Activated CD4-positive, alpha-beta T cell treated with anti-CD3 and anti-CD28 coated beads, Interleukin-2, amount 10 ng/mL, durations not matched to agents 24 days and 14 days (primary cell): ENCODE data around the gene FBXL4. TPM values are rescaled to one million over a fixed set of nuclear protein-coding genes. Genes with fewer than 3 reads are reported as not detected.

Source experiments
- DNase-seq: peaks from one replicate; pipeline ENCODE4 v3.0.0; 2022
- H3K27ac Mint-ChIP-seq: one replicate; pipeline ENCODE4 v1.8.0; 2022; ENCODE audit warnings: mild to moderate bottlenecking, mixed read lengths
- H3K27me3 Mint-ChIP-seq: one replicate; pipeline ENCODE4 v1.8.0; 2022; ENCODE audit warnings: mixed read lengths
- H3K36me3 Mint-ChIP-seq: one replicate; pipeline ENCODE4 v1.8.0; 2022; ENCODE audit warnings: low read depth, mild to moderate bottlenecking, mixed read lengths
- H3K4me1 Mint-ChIP-seq: one replicate; pipeline ENCODE4 v1.8.0; 2021; ENCODE audit warnings: mixed read lengths
- H3K4me3 Mint-ChIP-seq: one replicate; pipeline ENCODE4 v1.8.0; 2022; ENCODE audit warnings: mild to moderate bottlenecking, moderate library complexity, mixed read lengths
- H3K9me3 Mint-ChIP-seq: one replicate; pipeline ENCODE4 v1.8.0; 2021; ENCODE audit warnings: mixed read lengths
- intact Hi-C: fragments of 100-400 bp; cut with micrococcal nuclease; formaldehyde crosslinking; loops from one replicate; pipeline ENCODE4 v1.15.1; 2023
- total RNA-seq: library from RNA; stranded (reverse); gene quantifications from 2 replicates; pipeline ENCODE4 v1.2.3, GENCODE V29; 2022

The FBXL4 gene
- total RNA-seq, 1 donor from 2014 or later, result 15.3 TPM

DNA sequence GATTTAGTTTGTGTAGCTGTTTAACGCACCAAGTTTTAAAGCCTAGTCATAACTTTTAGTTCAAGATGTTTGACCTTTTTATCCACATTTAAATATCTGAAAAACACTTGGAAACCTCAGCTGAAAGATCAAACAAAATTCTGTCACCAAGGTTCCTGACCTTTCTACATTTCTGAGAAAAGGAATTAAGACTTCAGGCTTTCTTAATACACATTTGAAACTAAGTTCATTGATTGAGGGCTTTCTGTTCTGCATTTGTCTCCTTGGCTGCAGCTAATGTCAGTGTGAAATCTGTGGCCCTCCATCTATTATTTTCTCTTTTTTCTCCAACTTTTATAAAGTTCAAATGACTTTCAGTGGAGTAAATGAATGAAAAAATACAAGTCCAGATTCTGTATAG, 22.7 kb upstream of the FBXL4 start:
- Mint-ChIP-seq H3K9me3 (peaks cover 11% of the 10 kb centered on the region), H3K36me3 (no peaks in the 10 kb centered on the region), H3K4me1 (no peaks in the 10 kb centered on the region), H3K27me3 (no peaks in the 10 kb centered on the region), H3K27ac (no peak overlapping the region), H3K4me3 (no peak overlapping the region)
- intact Hi-C loops, result no loop called here
- no peak for DNase-seq

DNA sequence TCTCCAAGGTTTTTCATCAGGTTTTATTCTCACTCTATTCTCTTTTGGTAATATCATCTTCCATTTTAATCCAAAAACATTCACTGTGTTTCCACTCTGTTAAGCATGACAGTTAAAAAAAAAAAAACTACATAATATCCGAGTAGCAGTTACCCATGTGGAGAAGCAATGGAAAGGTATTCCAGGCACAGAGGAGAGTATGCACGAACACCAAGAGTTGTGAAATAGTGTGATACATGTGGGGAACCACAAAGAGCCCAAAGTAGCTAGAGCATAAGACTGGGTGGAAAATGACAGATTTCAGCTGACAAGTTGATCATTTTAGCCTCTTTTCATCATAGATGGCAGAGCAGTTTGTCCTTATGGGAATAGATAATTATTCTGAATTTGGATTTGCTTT, 19.9 kb upstream of the FBXL4 start:
- DNase-seq, result no peak
- no peak overlapping the region for H3K27ac Mint-ChIP-seq
- H3K4me1 Mint-ChIP-seq, result no peaks in the 10 kb centered on the region
- no peak overlapping the region for H3K4me3 Mint-ChIP-seq
- H3K27me3 Mint-ChIP-seq, result peaks cover 12% of the 10 kb centered on the region
- intact Hi-C loops, result no loop called here
- H3K9me3 Mint-ChIP-seq, result peaks cover 11% of the 10 kb centered on the region
- H3K36me3 Mint-ChIP-seq, result no peaks in the 10 kb centered on the region

DNA sequence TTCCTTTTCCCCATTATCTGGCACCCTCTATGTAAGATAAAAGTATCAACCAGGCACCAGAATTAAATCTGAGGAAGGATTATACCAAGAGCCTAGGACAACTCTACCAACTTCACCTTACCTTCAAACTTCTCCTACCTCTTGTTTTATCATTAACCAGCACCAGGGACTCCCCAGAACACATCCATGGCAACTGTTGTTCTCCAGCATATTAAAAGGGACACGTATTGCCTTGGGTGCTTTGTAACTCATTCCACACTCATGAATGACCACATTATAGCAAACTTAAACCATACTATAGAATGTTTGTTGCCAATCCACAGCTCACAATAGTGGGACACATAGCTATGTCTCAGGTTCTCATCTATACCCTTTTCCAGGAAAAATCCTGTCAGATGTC, 11.9 kb upstream of the FBXL4 start:
- Mint-ChIP-seq H3K36me3 (no peaks in the 10 kb centered on the region), H3K27ac (no peak overlapping the region), H3K4me3 (no peak overlapping the region), H3K9me3 (no peaks in the 10 kb centered on the region), H3K4me1 (no peaks in the 10 kb centered on the region), H3K27me3 (peaks cover 20% of the 10 kb centered on the region)
- no peak for DNase-seq
- intact Hi-C loops, result no loop called here

DNA sequence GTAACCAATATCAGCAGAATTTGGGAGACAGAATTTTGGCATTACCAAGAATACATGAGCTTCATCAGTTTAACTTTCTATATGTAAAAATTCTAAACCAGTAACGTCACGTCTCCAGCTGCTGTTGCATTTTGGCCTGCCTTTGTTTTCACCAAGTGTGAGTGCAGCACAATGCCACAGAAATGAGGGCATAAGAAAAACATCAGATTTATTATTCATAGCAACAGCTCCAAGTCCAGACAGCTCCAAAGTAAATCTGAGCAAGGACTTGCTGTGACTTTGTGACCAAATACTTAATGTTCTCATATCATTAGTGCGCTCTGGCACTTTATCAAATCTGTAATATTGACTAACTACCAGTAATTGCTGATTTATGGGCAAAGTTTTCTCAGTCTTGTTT, 11.0 kb upstream of the FBXL4 start:
- no peaks in the 10 kb centered on the region for H3K9me3 Mint-ChIP-seq

DNA sequence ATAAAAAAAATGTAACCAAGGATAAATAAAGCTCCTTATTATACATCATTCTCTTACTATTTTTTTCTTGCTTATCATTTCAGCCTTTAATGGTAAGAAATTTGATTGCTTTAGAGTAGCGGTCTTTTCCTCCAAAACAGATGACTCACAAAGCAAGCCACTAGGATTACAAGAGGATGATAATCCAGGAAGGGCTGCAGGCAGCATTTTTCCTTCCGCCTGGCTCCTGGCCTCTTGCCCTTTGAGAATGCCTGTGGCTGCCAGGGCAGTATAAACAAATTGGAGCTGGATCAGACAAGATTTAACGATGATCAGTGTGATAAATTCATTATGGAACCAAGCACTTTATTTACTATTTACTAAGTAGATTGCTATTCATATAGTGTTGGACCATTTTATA, 9.7 kb upstream of the FBXL4 start:
- Mint-ChIP-seq H3K4me3 (no peak overlapping the region), H3K27ac (no peak overlapping the region), H3K9me3 (no peaks in the 10 kb centered on the region), H3K27me3 (peaks cover 15% of the 10 kb centered on the region), H3K4me1 (no peaks in the 10 kb centered on the region), H3K36me3 (no peaks in the 10 kb centered on the region)
- no peak for DNase-seq
- intact Hi-C loops, result no loop called here

More for the DNA sequence above, 11.0 kb upstream of the FBXL4 start:
- no peak overlapping the region for H3K4me3 Mint-ChIP-seq
- no peak overlapping the region for H3K27ac Mint-ChIP-seq
- no peak for DNase-seq
- no peaks in the 10 kb centered on the region for H3K4me1 Mint-ChIP-seq
- peaks cover 15% of the 10 kb centered on the region for H3K27me3 Mint-ChIP-seq
- intact Hi-C loops, result no loop called here
- H3K36me3 Mint-ChIP-seq, result no peaks in the 10 kb centered on the region

DNA sequence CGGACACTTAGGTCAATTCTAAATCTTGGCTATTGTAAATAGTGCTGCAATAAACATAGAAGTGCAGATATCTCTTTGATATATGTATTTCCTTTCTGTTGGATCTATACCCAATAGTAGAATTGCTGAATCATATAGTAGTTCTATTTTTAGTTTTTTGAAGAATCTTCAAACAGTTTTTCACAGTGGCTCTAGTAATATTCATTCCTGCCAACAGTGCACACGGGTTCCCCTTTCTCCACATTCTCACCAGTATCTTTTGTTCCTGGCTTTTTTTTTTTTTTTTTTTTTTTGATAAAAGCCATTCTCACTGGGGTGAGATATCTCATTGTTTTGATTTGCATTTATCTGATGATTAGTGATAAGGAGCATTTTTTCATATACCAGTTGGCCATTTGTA, 1.8 kb upstream of the FBXL4 start:
- peaks cover 7% of the 10 kb centered on the region for H3K36me3 Mint-ChIP-seq
- peaks cover 7% of the 10 kb centered on the region for H3K9me3 Mint-ChIP-seq
- intact Hi-C loops, result loop anchor here (5.0 kb wide), 4 partner anchors 102 to 1667 kb away; partner anchors contain the start of genes CCNC, MMS22L and USP45
- DNase-seq, result no peak
- no peak overlapping the region for H3K27ac Mint-ChIP-seq
- H3K4me1 Mint-ChIP-seq, result peaks cover 28% of the 10 kb centered on the region
- peaks cover 31% of the 10 kb centered on the region for H3K27me3 Mint-ChIP-seq
- no peak overlapping the region for H3K4me3 Mint-ChIP-seq

DNA sequence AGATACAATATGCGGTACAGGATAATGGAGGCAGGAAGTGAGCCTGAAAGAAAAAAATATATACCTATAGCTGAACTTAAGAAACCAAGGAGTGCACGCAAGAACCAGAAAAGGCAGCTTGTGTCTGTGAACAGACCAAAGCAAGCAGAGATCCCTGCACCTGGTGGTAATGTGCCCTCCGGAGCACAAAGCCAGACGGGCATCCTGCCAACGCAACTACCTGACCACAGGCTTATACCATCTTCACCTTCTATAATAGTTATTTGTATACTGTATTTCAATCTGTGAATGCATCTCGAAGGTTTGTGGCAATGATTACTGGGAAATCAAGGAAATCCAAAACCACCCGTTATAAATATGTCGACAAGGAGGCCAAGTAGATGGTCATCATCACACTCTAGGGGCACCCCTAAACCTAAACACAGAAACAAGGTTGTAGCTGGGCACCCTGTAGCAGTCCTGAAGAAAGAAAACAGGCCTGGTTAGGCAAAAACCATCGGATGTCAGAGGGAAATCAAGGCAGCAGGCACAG, 801 bp downstream of the FBXL4 start:
- intact Hi-C loops, result loop anchor here (2.0 to 5.0 kb wide), 6 partner anchors 100 to 1665 kb away; partner anchors contain the start of genes CCNC, COQ3, MMS22L and PNISR
- peaks cover 22% of the 10 kb centered on the region for H3K36me3 Mint-ChIP-seq
- peaks cover 32% of the 10 kb centered on the region for H3K4me1 Mint-ChIP-seq
- peak overlapping the region; percentile 98 for H3K27ac Mint-ChIP-seq
- H3K27me3 Mint-ChIP-seq, result peaks cover 24% of the 10 kb centered on the region
- peaks cover 20% of the 10 kb centered on the region for H3K9me3 Mint-ChIP-seq
- H3K4me3 Mint-ChIP-seq, result peak overlapping the region; percentile 97
- peak; percentile 77 for DNase-seq

DNA sequence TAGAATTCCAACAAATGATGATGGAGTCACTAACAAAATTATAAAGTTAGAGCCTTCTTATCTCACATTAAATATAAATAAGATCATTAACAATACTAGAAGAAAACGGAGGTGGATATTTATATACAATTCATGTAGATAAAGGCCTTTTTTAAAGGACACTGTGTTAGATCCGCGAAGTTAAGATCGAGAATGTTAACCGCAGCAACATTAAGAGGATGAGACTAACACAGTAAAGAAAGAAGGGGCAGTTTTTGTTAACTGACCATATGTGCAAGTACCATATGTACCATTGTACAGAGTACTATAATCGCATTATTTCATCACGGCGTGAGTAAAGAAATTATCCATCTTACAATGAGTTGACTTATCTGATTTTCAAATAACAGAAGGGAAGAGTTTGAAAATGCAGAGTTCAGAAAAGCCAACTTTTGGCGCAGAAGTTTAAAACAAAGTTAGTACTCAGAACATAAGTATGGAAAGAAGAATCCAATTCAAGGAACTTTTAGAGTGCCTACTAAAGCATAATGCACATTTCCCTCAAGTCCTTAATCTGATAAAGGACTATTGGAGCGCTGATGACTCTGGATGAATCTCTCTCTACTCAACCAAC, 1.4 kb downstream of the FBXL4 start:
- Mint-ChIP-seq H3K4me3 (peak overlapping the region; percentile 97), H3K27me3 (peaks cover 19% of the 10 kb centered on the region), H3K36me3 (peaks cover 25% of the 10 kb centered on the region), H3K4me1 (peaks cover 34% of the 10 kb centered on the region), H3K27ac (peak overlapping the region; percentile 98), H3K9me3 (peaks cover 22% of the 10 kb centered on the region)
- DNase-seq, result no peak
- intact Hi-C loops, result loop anchor here (2.0 to 5.0 kb wide), 6 partner anchors 99 to 1664 kb away; partner anchors contain the start of genes CCNC, COQ3, MMS22L and PNISR

DNA sequence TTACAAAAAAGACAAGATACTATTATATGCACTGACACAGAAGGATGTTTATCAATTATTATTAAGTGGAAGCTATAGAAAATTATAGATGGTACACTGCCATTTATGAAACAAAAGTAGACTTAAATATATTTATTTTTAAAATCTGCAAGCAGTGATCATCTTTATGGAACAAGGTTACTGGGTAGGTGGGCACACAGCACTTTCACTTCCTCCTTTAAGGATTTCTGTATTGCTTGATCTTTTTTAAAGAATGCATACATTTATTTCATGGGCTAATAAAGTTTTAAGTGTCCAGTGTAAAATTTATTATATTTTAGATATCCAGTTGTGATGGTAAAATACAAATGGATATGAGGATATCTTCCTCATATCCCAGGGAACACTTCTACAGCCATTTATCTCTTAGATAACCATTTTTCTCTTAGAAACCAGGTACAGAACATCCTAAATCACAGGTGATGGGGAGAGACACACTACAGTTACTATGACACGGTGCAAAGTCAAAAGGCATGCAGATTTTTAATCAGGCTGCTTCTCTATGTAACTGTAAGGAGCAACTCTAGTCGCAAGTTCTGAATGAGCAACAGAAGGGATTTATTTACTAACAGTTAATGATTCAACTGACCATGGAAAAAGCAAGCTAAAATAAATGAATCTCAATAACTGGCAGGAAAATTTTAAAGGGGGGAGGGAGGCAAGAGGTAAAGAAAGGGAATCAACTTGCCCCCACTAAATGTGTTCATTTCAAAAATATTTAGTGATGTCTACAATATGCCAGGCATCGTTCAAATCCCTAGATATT, 2.2 kb downstream of the FBXL4 start:
- peak overlapping the region; percentile 97 for H3K4me3 Mint-ChIP-seq
- no peak overlapping the region for H3K27ac Mint-ChIP-seq
- peaks cover 32% of the 10 kb centered on the region for H3K36me3 Mint-ChIP-seq
- no peak for DNase-seq
- intact Hi-C loops, result loop anchor here (2.0 to 5.0 kb wide), 6 partner anchors 98 to 1663 kb away; partner anchors contain the start of genes CCNC, COQ3, MMS22L and PNISR
- H3K9me3 Mint-ChIP-seq, result peaks cover 30% of the 10 kb centered on the region
- H3K27me3 Mint-ChIP-seq, result peaks cover 12% of the 10 kb centered on the region
- peaks cover 37% of the 10 kb centered on the region for H3K4me1 Mint-ChIP-seq

DNA sequence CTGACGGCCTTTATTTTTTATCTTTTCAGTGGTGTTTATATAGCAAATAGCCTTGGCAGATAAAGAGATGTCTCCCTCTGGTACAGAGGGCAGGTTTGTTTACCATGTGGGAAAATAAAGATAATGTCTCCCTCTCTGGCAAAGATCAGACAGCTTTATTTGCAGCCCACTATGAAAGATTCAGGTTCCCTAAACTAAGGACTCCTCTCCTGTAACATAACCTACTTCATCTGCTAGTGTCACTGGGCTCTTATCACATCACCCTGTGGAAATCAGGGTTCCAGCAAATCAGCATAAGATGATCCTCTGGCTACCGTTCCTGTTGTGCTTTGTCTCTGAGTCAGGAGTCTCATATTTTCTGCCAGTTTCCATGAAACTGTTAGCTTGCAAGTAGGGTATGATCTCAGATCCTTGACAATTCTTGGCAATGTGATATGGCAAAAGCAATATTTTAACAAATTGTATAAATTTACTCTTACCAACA, 3.1 kb downstream of the FBXL4 start:
- Mint-ChIP-seq H3K27me3 (peaks cover 6% of the 10 kb centered on the region), H3K9me3 (peaks cover 25% of the 10 kb centered on the region), H3K36me3 (peaks cover 38% of the 10 kb centered on the region), H3K4me1 (peaks cover 34% of the 10 kb centered on the region), H3K27ac (no peak overlapping the region), H3K4me3 (no peak overlapping the region)
- DNase-seq, result no peak
- intact Hi-C loops, result loop anchor here (5.0 kb wide), 4 partner anchors 97 to 1662 kb away; partner anchors contain the start of genes CCNC, MMS22L and USP45

DNA sequence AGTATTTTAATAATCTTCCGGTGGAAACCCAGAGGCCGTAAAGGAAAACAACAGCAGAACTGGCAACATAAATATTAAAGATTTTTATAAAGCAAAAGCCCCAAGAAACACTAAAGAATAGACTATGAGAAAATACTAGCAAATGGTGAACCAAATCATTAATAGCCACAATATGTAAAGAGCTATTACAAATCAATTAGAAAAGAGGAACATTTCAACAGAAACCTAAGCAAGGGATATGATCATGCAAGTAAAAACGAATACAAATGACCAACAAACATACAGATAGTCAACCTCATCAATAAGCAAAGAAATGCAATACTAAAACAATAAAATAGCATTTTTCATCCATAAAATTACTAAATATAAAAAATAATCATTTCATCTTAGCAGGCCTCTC, 3.6 kb downstream of the FBXL4 start:
- Mint-ChIP-seq H3K4me3 (no peak overlapping the region), H3K36me3 (peaks cover 42% of the 10 kb centered on the region), H3K27ac (no peak overlapping the region), H3K27me3 (peaks cover 2% of the 10 kb centered on the region), H3K4me1 (peaks cover 32% of the 10 kb centered on the region), H3K9me3 (peaks cover 25% of the 10 kb centered on the region)
- intact Hi-C loops, result no loop called here
- no peak for DNase-seq

DNA sequence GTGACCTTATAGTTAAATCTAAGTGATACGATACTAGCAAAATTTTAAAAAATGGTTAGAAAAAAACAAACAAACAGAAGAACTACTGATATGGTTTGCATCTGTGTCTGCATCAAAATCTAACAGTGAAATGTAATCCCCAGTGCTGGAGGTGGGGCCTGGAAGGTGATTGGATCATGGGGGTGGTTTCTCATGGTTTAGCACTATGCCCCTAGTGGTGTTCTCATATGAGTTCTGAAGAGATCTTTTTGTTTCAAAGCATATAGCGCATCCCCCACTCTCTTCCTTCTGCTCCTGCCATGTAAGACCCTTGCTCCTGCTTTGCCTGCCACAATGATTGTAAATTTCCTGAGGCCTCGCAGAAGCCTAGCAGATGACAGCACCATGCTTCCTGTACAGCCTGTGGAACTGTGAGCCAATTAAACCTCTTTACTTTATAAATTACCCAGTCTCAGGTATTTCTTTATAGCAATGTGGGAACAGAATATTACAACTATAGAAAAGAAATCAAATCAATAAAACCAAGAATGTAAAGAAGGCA, 5.4 kb downstream of the FBXL4 start:
- Mint-ChIP-seq H3K36me3 (peaks cover 47% of the 10 kb centered on the region), H3K9me3 (peaks cover 29% of the 10 kb centered on the region), H3K4me1 (peaks cover 40% of the 10 kb centered on the region), H3K27ac (no peak overlapping the region), H3K27me3 (no peaks in the 10 kb centered on the region), H3K4me3 (no peak overlapping the region)
- intact Hi-C loops, result no loop called here
- DNase-seq, result no peak

DNA sequence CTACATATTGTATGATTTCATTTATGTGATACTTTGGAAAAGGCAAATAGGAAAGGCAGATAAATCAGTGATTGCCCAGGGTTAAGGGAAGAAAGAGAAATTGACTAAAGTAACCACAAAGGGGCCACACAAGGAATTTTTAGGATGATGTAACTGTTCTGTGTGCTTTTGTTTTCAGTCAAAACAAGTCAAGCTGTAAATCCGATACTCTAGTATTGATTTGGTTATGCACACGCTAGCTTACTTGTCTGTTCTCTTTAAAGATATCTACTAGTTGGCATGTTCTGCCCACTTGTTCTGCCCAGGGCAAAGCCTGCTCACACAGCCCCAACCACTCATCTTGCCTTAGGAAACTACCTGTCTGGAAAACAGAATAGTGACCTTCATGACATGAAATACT, 6.4 kb downstream of the FBXL4 start:
- H3K4me3 Mint-ChIP-seq, result no peak overlapping the region

More for the DNA sequence above, 6.4 kb downstream of the FBXL4 start:
- Mint-ChIP-seq H3K27ac (no peak overlapping the region), H3K9me3 (peaks cover 29% of the 10 kb centered on the region), H3K36me3 (peaks cover 47% of the 10 kb centered on the region), H3K27me3 (no peaks in the 10 kb centered on the region), H3K4me1 (peaks cover 31% of the 10 kb centered on the region)
- intact Hi-C loops, result no loop called here
- DNase-seq, result no peak
